Skeletal muscle tissue (tissue), 4 donors: ENCODE data around the gene STYXL1. TPM values are rescaled to one million over a fixed set of nuclear protein-coding genes. Genes with fewer than 3 reads are reported as not detected.
A peak's percentile ranks its signal among the peaks of the same experiment; 100 is the strongest.

Experiments
- H3K27ac ChIP-seq: one replicate; pipeline ENCODE4 v1.7.0; 2013; ENCODE audit warnings: mild to moderate bottlenecking, low read depth, low read length, inconsistent platforms
- H3K27me3 ChIP-seq, 3 donors: one replicate each; pipeline ENCODE4 v1.7.0; 2013; ENCODE audit warnings: low read length in 3 of 3; ENCODE audit not compliant: control insufficient read depth in 3 of 3, insufficient read depth in 3 of 3
- H3K36me3 ChIP-seq, 3 donors: one replicate each; pipeline ENCODE4 v1.7.0; 2013; ENCODE audit warnings: low read length in 3 of 3; ENCODE audit not compliant: control insufficient read depth in 3 of 3, insufficient read depth in 3 of 3
- H3K4me1 ChIP-seq, 3 donors: one replicate each; pipeline ENCODE4 v1.7.0; 2013; ENCODE audit warnings: low read length in 3 of 3, mild to moderate bottlenecking in 3 of 3; ENCODE audit not compliant: control insufficient read depth in 3 of 3, insufficient read depth in 3 of 3
- H3K4me3 ChIP-seq, 3 donors: one replicate each; pipeline ENCODE4 v1.7.0; 2013; ENCODE audit warnings: low read length in 3 of 3
- H3K9ac ChIP-seq, 3 donors: one replicate each; pipeline ENCODE4 v1.7.0; 2013; ENCODE audit warnings: low read length in 3 of 3, mild to moderate bottlenecking in 3 of 3, moderate library complexity in 2 of 3, low read depth in 1 of 3
- H3K9me3 ChIP-seq, 3 donors: one replicate each; pipeline ENCODE4 v1.7.0; 2013; ENCODE audit warnings: low read length in 3 of 3; ENCODE audit not compliant: control insufficient read depth in 3 of 3
- total RNA-seq: library from RNA; depleted of rRNA; stranded (reverse); fragments of >200 nt; gene quantifications from one replicate; pipeline ENCODE4 v1.2.3, GENCODE V29; 2014
- donor health status: Osteomylitis.

STYXL1 gene
- total RNA-seq, 1 donor from 2014 or later, result 31.8 TPM

DNA sequence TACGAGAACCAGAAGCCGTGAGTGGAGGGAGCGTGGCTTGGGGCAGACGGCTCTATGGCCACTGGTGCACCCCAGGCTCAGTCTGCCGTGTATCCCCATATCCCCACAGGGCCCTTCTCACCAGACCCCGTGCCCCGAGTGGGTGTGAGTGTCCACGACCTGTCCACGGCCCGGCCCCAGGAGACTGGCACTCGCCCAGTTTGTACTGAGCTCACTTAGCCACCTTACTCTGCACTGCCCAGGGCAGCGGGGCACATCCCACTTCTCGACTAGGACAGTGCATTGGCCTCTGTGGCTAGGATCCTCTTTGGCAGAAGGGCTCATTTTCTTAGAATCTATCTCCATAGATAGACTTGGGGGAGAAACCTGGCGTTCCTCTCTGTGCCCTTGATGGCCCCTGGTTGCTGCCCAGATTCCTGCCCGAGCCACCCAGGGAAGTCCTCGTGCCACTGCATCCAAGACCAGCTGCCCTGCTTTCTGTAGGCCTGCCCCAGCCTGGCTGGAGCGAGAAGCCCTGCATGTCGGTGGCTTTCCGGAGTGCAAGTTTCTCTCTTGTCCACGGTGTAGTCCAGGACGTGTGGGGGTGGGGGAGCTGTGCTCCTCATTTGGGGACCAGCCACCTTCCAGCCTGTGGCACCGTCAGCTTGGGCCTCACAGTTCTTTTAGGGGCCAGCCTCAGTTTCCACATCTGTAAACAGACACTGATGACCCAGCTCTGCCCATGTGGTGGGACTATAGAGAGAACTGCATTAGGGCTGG lies 65.3 kb downstream of the STYXL1 start:
- no peaks in the 10 kb centered on the region for H3K27me3 ChIP-seq
- no peaks in the 10 kb centered on the region for H3K9me3 ChIP-seq
- peaks cover 47 to 57% (median 53%) of the 10 kb centered on the region in 3 donors for H3K36me3 ChIP-seq
- no peak overlapping the region for H3K4me3 ChIP-seq
- no peak overlapping the region for H3K9ac ChIP-seq
- H3K27ac ChIP-seq, result no peak overlapping the region
- H3K4me1 ChIP-seq, result peaks cover 5 to 19% (median 18%) of the 10 kb centered on the region in 3 donors

DNA sequence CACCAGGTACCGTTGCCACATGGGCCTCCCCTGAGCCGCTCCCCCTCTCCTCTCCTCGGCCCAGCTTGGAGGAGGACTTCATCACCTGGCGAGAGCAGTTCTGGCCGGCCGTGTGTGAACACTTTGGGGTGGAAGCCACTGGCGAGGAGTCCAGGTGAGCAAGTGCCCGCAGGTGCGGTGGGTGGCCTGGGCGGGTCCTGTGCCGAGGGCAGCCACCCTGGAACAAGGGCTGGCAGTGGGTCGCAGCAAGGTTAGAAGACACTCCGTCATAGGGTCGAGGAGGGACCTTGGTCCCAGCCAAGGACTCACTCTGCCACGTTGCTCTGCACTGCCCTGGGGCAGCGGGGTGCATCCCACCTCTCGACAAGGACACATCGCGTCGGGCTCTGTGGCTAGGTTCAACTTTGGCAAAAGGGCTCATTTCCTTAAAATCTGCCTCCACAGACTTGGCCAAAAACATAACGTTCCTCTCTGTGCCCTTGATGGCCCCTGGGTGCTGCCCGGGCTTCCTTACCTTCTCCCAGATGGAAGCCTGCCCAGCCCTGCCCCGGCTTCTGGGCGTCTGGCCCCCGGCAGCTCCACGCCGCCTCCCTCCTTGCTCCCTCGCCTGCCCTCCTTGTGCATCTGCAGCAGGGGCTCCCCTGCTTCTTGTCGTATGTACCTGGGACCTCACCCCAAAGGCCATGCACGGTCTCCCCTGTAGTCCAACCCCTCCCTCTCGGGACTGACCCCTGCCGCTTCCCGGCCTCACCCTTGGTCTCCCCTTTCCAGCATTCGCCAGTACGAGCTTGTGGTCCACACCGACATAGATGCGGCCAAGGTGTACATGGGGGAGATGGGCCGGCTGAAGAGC lies 66.1 kb downstream of the STYXL1 start:
- no peaks in the 10 kb centered on the region for H3K27me3 ChIP-seq
- no peak overlapping the region for H3K4me3 ChIP-seq
- no peak overlapping the region for H3K9ac ChIP-seq
- H3K36me3 ChIP-seq, result peaks cover 40 to 57% (median 48%) of the 10 kb centered on the region in 3 donors
- H3K4me1 ChIP-seq, result peaks cover 7 to 21% (median 19%) of the 10 kb centered on the region in 3 donors
- H3K27ac ChIP-seq, result no peak overlapping the region
- no peaks in the 10 kb centered on the region for H3K9me3 ChIP-seq

DNA sequence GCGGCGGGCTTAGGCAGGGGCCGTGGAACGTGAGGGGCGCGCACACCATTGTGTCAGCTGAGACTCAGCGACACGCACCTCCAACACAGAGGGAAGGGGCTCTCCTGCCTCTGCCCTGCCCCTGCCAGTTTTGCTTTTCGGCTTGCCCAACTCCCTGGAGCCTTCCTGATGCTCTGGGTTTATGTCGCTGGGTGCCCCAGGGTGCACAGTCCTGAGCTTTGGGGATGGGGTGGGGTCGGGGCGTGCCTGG lies 66.7 kb downstream of the STYXL1 start:
- no peaks in the 10 kb centered on the region for H3K27me3 ChIP-seq
- peaks cover 7 to 21% (median 19%) of the 10 kb centered on the region in 3 donors for H3K4me1 ChIP-seq
- no peak overlapping the region for H3K9ac ChIP-seq
- H3K4me3 ChIP-seq, result no peak overlapping the region
- no peak overlapping the region for H3K27ac ChIP-seq
- peaks cover 37 to 51% (median 43%) of the 10 kb centered on the region in 3 donors for H3K36me3 ChIP-seq
- no peaks in the 10 kb centered on the region for H3K9me3 ChIP-seq

DNA sequence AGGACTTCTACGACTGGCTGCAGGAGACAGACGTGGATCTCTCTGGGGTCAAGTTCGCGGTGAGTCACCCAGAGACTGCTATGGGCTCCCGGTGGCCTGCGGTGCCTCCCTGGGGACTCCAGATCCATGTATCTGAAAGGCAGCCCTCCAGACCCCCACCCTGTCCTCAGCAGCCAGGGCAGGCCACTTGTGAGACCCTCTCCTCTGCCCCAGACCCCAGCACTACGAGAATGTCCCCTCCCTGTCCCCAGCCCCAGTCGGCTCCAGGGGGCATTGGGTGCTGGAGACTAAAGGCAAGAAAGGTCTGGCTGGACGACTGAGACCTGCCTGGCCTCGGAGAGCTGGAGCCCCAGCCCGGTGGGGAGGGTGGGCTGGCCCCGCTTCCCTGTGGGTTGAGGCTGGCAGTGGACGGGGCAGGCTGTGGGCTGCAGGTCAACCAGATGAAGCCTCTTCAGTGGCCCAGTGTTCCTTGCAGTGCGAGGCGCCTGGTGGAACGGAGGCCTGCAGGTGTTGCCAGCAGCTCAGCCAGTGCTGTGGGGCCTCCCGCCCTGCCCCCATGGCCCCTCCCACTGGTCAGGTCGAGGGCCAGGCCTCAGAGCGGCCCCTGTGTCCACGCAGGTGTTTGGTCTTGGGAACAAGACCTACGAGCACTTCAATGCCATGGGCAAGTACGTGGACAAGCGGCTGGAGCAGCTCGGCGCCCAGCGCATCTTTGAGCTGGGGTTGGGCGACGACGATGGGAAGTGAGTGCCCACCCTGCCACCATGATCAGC lies 67.2 kb downstream of the STYXL1 start:
- Histone ChIP-seq H3K9ac (no peak overlapping the region), H3K4me1 (peaks cover 7 to 21% (median 19%) of the 10 kb centered on the region in 3 donors), H3K9me3 (no peaks in the 10 kb centered on the region), H3K27me3 (no peaks in the 10 kb centered on the region), H3K27ac (no peak overlapping the region), H3K4me3 (no peak overlapping the region), H3K36me3 (peaks cover 34 to 46% (median 38%) of the 10 kb centered on the region in 3 donors)

DNA sequence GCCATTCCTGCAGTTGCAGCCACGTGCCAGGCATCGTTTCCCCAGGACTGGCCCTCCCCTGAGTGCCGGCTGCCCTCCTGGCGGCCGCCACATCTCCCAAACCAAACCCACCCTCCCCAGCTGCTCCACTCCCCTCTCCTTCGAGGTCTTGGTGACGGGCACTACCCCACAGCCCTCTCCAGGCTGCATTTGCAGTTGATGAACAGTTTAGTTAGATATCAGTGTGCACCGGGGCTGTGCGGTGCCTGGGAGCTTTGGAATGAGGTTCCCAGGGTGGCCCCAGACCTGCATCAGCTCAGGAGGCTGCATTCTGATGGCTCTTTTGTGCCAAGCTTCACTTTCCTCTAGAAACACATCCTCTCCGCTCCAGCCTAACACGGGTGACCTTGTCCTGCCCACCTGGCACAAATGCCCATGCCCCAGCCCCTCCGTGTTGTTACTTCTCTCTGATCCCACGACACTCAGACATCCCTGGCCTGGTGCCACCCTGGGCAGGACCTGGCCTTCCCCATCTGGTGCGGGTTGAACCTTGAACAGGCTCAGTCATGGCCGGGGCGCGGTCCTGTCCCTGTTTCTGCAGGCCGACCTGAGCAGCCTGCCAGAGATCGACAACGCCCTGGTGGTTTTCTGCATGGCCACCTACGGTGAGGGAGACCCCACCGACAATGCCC lies 67.9 kb downstream of the STYXL1 start:
- no peak overlapping the region for H3K9ac ChIP-seq
- H3K27ac ChIP-seq, result no peak overlapping the region
- no peaks in the 10 kb centered on the region for H3K9me3 ChIP-seq
- peaks cover 30 to 41% (median 32%) of the 10 kb centered on the region in 3 donors for H3K36me3 ChIP-seq
- H3K27me3 ChIP-seq, result no peaks in the 10 kb centered on the region
- peaks cover 7 to 21% (median 19%) of the 10 kb centered on the region in 3 donors for H3K4me1 ChIP-seq
- H3K4me3 ChIP-seq, result no peak overlapping the region

DNA sequence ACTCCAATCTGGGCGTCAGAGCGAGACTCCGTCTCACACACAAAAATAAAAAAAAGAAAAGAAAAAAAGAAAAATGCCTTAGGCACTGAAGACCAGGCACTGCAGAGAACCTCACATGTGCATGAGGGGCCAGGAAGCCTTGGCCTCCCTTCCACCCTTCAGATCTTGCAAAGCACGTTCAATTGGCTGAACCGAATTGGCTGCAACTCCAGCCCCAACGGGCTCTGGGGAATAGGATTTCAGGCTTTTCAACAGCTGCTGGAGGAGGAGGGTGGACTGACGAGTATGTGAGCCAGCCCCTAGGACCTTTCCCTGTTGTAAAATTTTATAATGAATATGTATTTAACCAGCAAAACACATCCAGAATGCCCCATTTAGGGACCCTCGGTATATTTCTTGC lies 70.1 kb downstream of the STYXL1 start:
- Histone ChIP-seq H3K9me3 (no peaks in the 10 kb centered on the region), H3K27ac (no peak overlapping the region), H3K36me3 (peaks cover 21 to 35% (median 27%) of the 10 kb centered on the region in 3 donors), H3K9ac (no peak overlapping the region), H3K4me3 (peak overlapping the region in 1 of 3 donors; percentile 23), H3K27me3 (no peaks in the 10 kb centered on the region), H3K4me1 (peaks cover 7 to 20% (median 19%) of the 10 kb centered on the region in 3 donors)

DNA sequence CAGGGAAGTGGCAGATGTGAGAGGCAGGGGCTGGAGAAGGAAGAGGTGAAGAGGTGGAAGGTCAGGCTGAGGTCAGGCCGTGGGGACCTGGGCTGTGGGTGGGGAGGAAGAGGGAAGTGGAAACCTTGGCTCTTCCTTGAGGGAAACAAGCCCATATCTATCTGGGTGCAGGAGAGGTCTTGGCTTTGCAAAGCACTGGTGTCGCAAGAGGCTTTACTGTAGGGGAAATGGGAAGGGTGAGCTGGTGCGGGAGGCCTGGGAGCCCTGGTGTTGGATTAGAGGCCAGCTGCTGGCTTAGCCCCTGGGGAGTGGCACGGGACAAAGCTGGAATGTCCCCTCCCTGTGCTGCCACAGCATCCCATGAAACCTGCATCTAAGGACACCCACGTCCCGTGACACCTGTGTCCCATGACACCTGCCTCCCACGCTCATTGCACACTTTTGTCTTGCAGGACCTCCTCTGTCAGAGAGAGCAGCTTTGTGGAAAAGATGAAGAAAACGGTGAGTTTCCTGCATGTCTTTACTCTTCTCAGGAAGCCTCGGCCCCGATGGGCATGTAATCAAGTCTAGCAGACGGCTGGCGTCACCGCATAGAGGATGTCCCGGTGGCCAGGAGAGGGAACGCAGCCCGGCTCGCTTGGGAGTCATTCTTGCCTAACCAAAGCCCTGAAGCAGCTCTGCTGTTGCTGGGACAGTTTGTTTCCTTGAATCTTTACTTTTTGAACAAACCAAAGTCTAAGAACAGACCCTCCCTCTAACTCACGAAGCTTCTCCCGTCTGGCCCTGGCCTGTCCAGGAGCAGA lies 75.6 kb downstream of the STYXL1 start:
- H3K27ac ChIP-seq, result peak overlapping the region; percentile 64

DNA sequence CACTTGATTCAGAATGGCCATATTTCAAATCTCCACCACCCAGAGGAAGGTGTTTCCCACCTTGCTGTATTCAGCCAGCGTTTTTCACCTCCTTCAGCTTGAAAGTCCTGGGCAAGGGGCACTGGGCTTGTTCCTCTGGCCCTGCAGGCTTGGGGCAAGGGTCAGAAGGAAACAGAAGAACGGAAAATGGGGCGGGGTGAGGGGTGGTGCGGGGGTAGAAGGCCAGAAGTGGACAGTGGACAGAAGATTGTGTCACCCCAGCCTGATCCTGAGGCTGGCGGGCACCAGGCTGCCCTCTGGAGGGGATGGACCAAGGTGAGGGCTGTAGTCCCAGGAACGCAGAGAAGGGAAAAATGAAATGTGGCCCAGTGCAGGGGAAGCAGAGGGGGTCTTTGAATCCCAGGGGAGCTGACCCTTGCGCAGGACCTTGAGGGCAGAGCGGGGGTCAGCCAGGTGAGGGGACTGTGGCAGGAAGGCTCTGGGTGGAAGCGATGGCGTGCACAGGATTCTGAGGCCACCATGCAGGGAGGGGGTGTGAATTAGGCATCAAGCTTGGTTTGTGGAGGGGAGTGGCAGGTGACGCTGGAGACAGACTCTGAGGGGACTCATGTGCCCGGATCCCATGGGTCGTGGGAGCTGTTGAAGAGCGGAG lies 76.4 kb downstream of the STYXL1 start:
- Histone ChIP-seq H3K4me1 (peaks cover 46 to 55% (median 52%) of the 10 kb centered on the region in 3 donors), H3K27ac (peak overlapping the region; percentile 64), H3K9ac (peak overlapping the region in 1 of 3 donors; percentile 60), H3K27me3 (no peaks in the 10 kb centered on the region), H3K9me3 (no peaks in the 10 kb centered on the region), H3K4me3 (peak overlapping the region in 1 of 3 donors; percentile 54), H3K36me3 (peaks cover 0 to 4% (median 3%) of the 10 kb centered on the region in 3 donors)

More for the DNA sequence above, 75.6 kb downstream of the STYXL1 start:
- Histone ChIP-seq H3K4me1 (peaks cover 39 to 49% (median 45%) of the 10 kb centered on the region in 3 donors), H3K27me3 (no peaks in the 10 kb centered on the region), H3K4me3 (peak overlapping the region in 1 of 3 donors; percentile 54), H3K9me3 (no peaks in the 10 kb centered on the region), H3K36me3 (peaks cover 0 to 4% (median 4%) of the 10 kb centered on the region in 3 donors), H3K9ac (peak overlapping the region in 1 of 3 donors; percentile 60)
